Thyroid gland (tissue), 4 donors: ENCODE measurements around the gene RAD54L. TPM values are rescaled to one million over a fixed set of nuclear protein-coding genes. Genes with fewer than 3 reads are reported as not detected.
"Not testable (repeated sequence)": the region's sequence is repeated elsewhere in the genome, so short reads cannot be mapped to it uniquely, and the experiment has no call there.

Experiments used
- DNase-seq, 2 donors: peaks; one replicate each; pipeline ENCODE4 v3.0.0-alpha.2; 2019
- H3K27ac ChIP-seq, 3 donors: fragments of 200-600 bp; sonication (generic); 1 replicate in 2 of 3; 2 replicates in 1 of 3; pipeline ENCODE4 v1.5.1; 2016 to 2019; ENCODE audit warnings: mild to moderate bottlenecking in 1 of 3, moderate library complexity in 1 of 3
- H3K27me3 ChIP-seq: fragments of 200-600 bp; sonication (generic); one replicate; pipeline ENCODE4 v1.5.1; 2019
- H3K36me3 ChIP-seq, 2 donors: fragments of 200-600 bp; sonication (generic); one replicate each; pipeline ENCODE4 v1.5.1; 2016 to 2019
- H3K4me1 ChIP-seq, 2 donors: fragments of 200-600 bp; sonication (generic); one replicate each; pipeline ENCODE4 v1.5.1; 2017 to 2019
- H3K4me3 ChIP-seq, 3 donors: fragments of 200-600 bp; sonication (generic); replicated peaks in 1 of 3; 1 replicate in 2 of 3; 2 replicates in 1 of 3; pipeline ENCODE4 v1.5.1; 2016; ENCODE audit warnings: mild to moderate bottlenecking in 1 of 3
- H3K9me3 ChIP-seq: fragments of 200-600 bp; sonication (generic); one replicate; pipeline ENCODE4 v1.5.1; 2017
- POLR2A ChIP-seq, 2 donors: fragments of 450-650 bp; IDR thresholded peaks; one replicate each; pipeline ENCODE4 v1.6.1; 2017; ENCODE audit warnings: antibody characterized with exemption in 2 of 2, mild to moderate bottlenecking in 2 of 2, moderate library complexity in 1 of 2
- WGBS, 2 donors: methylation state at CpG; one replicate each; pipeline ENCODE4 v1.1.5; 2017; 5-methylcytosine and 5-hydroxymethylcytosine counted together
- intact Hi-C: fragments of 100-400 bp; cut with DNase I; formaldehyde crosslinking; loops from one replicate; pipeline ENCODE4 v1.15.1; 2023
- total RNA-seq, 4 donors: library from RNA; depleted of rRNA; stranded (reverse); fragments of >200 nt; gene quantifications; one replicate each; pipeline ENCODE4 v1.2.3, GENCODE V29; 2016
- TF ChIP-seq, protein P1 (sequence below), 6 experiments: fragments of 200-600 bp in 3 of 6; fragments of 450-650 bp in 3 of 6; sonication (generic) in 3 of 6; IDR thresholded peaks; one replicate each; pipeline ENCODE4 v1.5.1; 2016 to 2019; ENCODE audit warnings: antibody characterized with exemption in 6 of 6, mild to moderate bottlenecking in 2 of 6, inconsistent platforms in 1 of 6, moderate library complexity in 1 of 6

Gene RAD54L
- total RNA-seq, 4 donors from 2014 or later, result 0.27 to 1.7 (median 0.61) TPM

DNA sequence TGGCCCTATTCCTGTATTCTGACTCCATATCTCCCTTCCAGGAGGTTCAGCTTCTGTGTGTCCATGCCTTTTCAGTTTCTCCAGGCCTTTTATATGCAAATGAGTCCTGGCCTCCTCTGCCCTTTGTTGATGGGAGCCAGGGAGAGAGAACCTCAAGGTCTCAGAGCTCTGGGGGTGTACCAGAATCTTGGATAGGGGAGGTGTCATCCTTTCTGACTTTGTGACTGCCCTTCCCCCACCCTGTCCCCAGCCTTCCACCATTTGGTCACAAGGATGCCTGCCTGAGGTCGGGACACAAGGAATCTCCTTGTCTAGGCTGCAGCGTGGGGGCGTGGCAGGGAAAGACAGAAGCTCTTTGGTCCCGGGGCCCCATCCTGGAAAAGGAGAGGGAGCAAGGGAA, 25.8 kb upstream of the RAD54L start:
- no peaks in the 10 kb centered on the region for H3K36me3 ChIP-seq
- intact Hi-C loops, result loop anchor here (2.0 kb wide), 2 partner anchors 41 to 185 kb away; no protein-coding TSS in a partner anchor
- DNase-seq, result no peak
- WGBS, 2 donors, result 67 to 79% methylated on average over 4 of the region's 4 CpGs
- peaks cover 8 to 14% of the 10 kb centered on the region in 2 donors for H3K4me1 ChIP-seq
- TF ChIP-seq, protein P1, sequence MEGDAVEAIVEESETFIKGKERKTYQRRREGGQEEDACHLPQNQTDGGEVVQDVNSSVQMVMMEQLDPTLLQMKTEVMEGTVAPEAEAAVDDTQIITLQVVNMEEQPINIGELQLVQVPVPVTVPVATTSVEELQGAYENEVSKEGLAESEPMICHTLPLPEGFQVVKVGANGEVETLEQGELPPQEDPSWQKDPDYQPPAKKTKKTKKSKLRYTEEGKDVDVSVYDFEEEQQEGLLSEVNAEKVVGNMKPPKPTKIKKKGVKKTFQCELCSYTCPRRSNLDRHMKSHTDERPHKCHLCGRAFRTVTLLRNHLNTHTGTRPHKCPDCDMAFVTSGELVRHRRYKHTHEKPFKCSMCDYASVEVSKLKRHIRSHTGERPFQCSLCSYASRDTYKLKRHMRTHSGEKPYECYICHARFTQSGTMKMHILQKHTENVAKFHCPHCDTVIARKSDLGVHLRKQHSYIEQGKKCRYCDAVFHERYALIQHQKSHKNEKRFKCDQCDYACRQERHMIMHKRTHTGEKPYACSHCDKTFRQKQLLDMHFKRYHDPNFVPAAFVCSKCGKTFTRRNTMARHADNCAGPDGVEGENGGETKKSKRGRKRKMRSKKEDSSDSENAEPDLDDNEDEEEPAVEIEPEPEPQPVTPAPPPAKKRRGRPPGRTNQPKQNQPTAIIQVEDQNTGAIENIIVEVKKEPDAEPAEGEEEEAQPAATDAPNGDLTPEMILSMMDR (IDR thresholded peaks at IDR 0.05), result no peak
- no peak for TF ChIP-seq POLR2A (IDR thresholded peaks at IDR 0.05)
- H3K27me3 ChIP-seq, result no peaks in the 10 kb centered on the region
- no peaks in the 10 kb centered on the region for H3K9me3 ChIP-seq
- no peak overlapping the region for H3K27ac ChIP-seq
- no peak overlapping the region for H3K4me3 ChIP-seq

DNA sequence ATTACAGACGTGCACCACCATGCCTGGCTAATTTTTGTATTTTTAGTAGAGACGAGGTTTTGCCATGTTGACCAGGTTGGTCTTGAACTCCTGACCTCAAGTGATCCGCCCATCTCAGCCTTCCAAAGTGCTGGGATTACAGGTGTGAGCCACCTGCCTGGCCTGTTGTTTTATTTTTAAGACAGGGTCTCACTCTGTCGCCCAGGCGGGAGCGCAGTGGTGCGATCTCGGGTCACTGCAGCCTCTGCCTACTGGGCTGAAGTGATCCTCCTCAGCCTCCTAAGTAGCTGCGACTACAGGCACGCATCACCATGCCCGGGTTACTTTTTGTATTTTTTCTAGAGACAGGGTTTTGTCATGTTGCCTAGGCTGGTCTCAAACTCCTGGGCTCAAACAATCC, 24.5 kb upstream of the RAD54L start:
- H3K4me3 ChIP-seq, H3K4me1 ChIP-seq, H3K36me3 ChIP-seq, H3K27me3 ChIP-seq, DNase-seq, H3K27ac ChIP-seq, H3K9me3 ChIP-seq: not testable (repeated sequence)
- WGBS, 2 donors, result 62 to 66% methylated on average over 11 of the region's 11 CpGs
- intact Hi-C loops, result loop anchor here (2.0 kb wide), 1 partner anchor 186 kb away; no protein-coding TSS in a partner anchor

DNA sequence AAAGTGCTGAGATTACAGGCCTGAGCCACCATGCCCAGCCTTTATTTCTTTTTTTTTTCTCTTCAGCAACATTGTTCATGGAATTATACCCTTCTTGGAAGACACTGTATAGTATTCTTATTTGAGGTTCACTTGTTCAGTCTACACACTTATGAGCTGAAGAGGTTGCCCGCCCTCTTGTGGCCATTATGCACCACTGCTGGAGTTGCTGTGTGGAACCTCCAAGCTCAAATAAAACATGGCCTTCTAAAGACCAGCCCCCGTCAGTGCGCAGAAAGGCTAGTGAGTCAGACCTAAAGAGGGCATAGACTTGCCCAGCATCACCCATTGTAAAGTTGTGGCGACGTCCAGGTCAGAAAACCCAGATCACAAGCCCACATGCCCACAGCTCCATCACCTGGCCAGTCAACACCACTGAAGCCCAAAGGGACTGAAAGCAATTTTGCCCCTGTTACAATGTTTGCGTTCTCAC, 24.1 kb upstream of the RAD54L start:
- peak; percentile 78 to 80 for DNase-seq
- Histone ChIP-seq H3K27ac (no peak overlapping the region), H3K4me1 (peaks cover 3 to 5% of the 10 kb centered on the region in 2 donors), H3K9me3 (no peaks in the 10 kb centered on the region), H3K27me3 (no peaks in the 10 kb centered on the region), H3K36me3 (no peaks in the 10 kb centered on the region), H3K4me3 (no peak overlapping the region)
- 9 to 14% methylated on average over 6 of the region's 6 CpGs for WGBS, 2 donors
- intact Hi-C loops, result loop anchor here (2.0 kb wide), 1 partner anchor 187 kb away; no protein-coding TSS in a partner anchor
- TF ChIP-seq, protein P1 (IDR thresholded peaks at IDR 0.05), result peak; percentile 84 to 98 (median 90)
- no peak for TF ChIP-seq POLR2A (IDR thresholded peaks at IDR 0.05)

DNA sequence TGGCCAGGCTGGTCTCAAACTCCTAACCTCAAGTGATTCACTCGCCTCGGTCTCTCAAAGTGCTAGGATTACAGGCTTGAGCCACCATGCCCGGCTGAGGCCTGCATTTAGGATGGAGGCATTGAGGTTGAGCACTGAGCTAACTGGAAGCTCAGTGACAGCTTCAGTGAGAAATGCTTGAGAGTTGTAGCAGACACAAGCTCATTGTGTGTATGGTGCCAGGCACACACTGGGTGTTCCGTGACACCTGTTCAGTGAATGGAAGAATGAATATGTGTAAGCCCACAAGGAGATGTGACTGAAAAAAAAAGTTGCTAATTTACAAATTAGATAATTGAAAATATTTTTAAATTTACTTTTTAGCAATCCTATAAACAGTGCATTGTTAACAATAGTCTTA, 22.6 kb upstream of the RAD54L start:
- no peaks in the 10 kb centered on the region for H3K36me3 ChIP-seq
- no peak overlapping the region for H3K27ac ChIP-seq
- TF ChIP-seq, protein P1 (IDR thresholded peaks at IDR 0.05), result no peak
- 83 to 88% methylated on average over 4 of the region's 4 CpGs for WGBS, 2 donors
- no peak for DNase-seq
- H3K27me3 ChIP-seq, result no peaks in the 10 kb centered on the region
- no peak overlapping the region for H3K4me3 ChIP-seq
- H3K4me1 ChIP-seq, result peaks cover 0 to 2% of the 10 kb centered on the region in 2 donors
- intact Hi-C loops, result no loop called here
- H3K9me3 ChIP-seq, result no peaks in the 10 kb centered on the region

DNA sequence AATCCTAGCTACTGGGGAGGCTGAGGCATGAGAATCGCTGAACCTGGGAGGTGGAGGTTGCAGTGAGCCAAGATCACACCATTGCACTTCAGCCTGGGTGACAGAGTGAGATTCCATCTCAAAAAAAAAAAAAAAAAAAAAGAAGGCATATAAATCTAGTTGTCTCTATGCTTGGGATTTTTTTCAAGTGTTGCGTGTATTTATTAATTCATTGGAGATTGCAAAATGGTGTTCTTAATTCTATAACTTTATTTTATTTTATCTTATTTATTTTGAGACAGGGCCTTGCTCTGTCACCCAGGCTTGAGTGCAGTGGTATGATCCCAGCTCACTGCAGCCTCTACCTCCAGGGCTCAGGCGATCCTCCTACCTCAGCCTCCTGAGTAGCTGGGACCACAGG, 16.3 kb upstream of the RAD54L start:
- H3K27me3 ChIP-seq, H3K27ac ChIP-seq, H3K9me3 ChIP-seq, DNase-seq, H3K4me3 ChIP-seq, H3K36me3 ChIP-seq, intact Hi-C loops, H3K4me1 ChIP-seq: not testable (repeated sequence)
- whole genome bisulfite sequencing, 2 donors, result 94 to 97% methylated on average over 3 of the region's 3 CpGs

DNA sequence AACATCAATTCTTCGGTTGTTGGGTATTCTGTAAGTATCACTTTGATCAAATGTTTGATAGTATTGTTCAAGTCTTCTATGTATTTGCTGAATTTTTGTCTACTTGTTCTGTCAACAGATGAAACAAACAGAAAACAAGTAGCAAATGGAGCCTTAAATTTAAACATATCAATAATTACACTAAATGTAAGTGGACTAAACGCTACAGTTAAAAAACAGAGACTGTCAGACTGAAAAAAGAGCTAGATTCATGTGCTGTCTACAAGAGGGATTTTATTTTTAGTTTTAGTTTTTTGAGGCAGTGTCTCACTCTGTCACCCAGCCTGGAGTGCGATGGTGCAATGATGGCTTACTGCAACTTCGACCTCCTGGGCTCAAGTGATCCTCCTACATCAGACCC, 10.7 kb upstream of the RAD54L start:
- WGBS, 2 donors, result 90 to 91% methylated on average over 4 of the region's 4 CpGs
- intact Hi-C loops, result no loop called here
- no peaks in the 10 kb centered on the region for H3K9me3 ChIP-seq
- no peak for DNase-seq
- H3K36me3 ChIP-seq, result no peaks in the 10 kb centered on the region
- TF ChIP-seq, protein P1 (IDR thresholded peaks at IDR 0.05), result no peak
- no peak for TF ChIP-seq POLR2A (IDR thresholded peaks at IDR 0.05)
- no peak overlapping the region for H3K4me3 ChIP-seq
- no peaks in the 10 kb centered on the region for H3K27me3 ChIP-seq
- H3K27ac ChIP-seq, result no peak overlapping the region
- H3K4me1 ChIP-seq, result no peaks in the 10 kb centered on the region

DNA sequence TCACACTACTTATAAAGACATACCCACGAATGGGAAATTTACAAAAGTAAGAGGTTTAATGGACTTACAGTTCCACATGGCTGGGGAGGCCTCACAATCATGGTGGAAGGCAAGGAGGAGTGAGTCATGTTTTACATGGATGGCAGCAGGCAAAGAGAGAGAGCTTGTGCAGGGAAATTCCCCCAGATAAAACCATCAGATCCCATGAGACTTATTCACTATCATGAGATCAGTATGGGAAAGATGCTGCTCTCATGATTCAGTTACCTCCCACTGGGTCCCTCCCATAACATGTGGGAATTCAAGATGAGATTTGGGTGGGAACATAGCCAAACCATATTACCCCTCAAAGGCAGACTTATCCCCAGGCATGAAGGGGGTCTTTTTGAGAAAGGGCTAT, 8.7 kb upstream of the RAD54L start:
- WGBS, 2 donors, result 76 to 84% methylated on average over 1 of the region's 1 CpG
- H3K4me1 ChIP-seq, H3K27me3 ChIP-seq, intact Hi-C loops, H3K36me3 ChIP-seq, DNase-seq, H3K27ac ChIP-seq, H3K4me3 ChIP-seq, H3K9me3 ChIP-seq: not testable (repeated sequence)

DNA sequence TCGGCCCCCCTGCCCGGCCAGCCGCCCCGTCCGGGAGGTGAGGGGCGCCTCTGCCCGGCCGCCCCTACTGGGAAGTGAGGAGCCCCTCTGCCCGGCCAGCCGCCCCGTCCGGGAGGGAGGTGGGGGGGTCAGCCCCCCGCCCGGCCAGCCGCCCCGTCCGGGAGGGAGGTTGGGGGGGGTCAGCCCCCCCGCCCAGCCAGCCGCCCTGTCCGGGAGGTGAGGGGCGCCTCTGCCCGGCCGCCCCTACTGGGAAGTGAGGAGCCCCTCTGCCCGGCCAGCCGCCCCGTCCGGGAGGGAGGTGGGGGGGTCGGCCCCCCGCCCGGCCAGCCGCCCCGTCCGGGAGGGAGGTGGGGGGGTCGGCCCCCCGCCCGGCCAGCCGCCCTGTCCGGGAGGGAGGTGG, 5.8 kb upstream of the RAD54L start:
- not testable (repeated sequence) for H3K4me1 ChIP-seq, H3K36me3 ChIP-seq, H3K27ac ChIP-seq, H3K9me3 ChIP-seq, H3K4me3 ChIP-seq, H3K27me3 ChIP-seq, DNase-seq
- intact Hi-C loops, result loop anchor here (10.0 kb wide), 1 partner anchor 63 kb away; the partner anchor contains the start of genes LRRC41 and UQCRH
- whole genome bisulfite sequencing, 2 donors, result no CpG with 5 or more reads among the region's 38 CpGs
